Transverse colon (tissue), 4 donors: ENCODE results near the gene NUDT11. TPM values are rescaled to one million over a fixed set of nuclear protein-coding genes. Genes with fewer than 3 reads are reported as not detected.

Experiments used
- DNase-seq: peaks from one replicate; pipeline ENCODE4 v3.0.0-alpha.2; 2019
- H3K27ac ChIP-seq, 4 donors: fragments of 200-600 bp; sonication (generic); 2 replicates each; pipeline ENCODE4 v1.5.1; 2016 to 2018; ENCODE audit warnings: inconsistent platforms in 4 of 4
- H3K27me3 ChIP-seq: fragments of 200-600 bp; sonication (generic); 2 replicates; pipeline ENCODE4 v1.5.1; 2017; ENCODE audit warnings: inconsistent platforms
- H3K36me3 ChIP-seq, 4 donors: fragments of 200-600 bp; sonication (generic); 2 replicates each; pipeline ENCODE4 v1.5.1; 2017 to 2019; ENCODE audit warnings: inconsistent platforms in 4 of 4
- H3K4me1 ChIP-seq, 4 donors: fragments of 200-600 bp; sonication (generic); 2 replicates each; pipeline ENCODE4 v1.5.1; 2017 to 2020; ENCODE audit warnings: inconsistent platforms in 4 of 4
- H3K4me3 ChIP-seq, 4 donors: fragments of 200-600 bp; sonication (generic); 1 replicate in 1 of 4; 2 replicates in 3 of 4; pipeline versions ENCODE4 v1.5.1 to v1.6.1; 2017 to 2019; ENCODE audit warnings: inconsistent platforms in 4 of 4
- H3K9me3 ChIP-seq, 2 donors: fragments of 200-600 bp; sonication (generic); 2 replicates each; pipeline ENCODE4 v1.5.1; 2017 to 2019; ENCODE audit warnings: inconsistent platforms in 2 of 2
- EP300 ChIP-seq: sonication (generic); formaldehyde crosslinking; IDR thresholded peaks from one replicate; pipeline ENCODE4 v1.6.1; 2017; ENCODE audit warnings: antibody characterized with exemption, low read depth
- POLR2A ChIP-seq: fragments of 450-650 bp; IDR thresholded peaks from one replicate; pipeline ENCODE4 v1.6.1; 2016; ENCODE audit warnings: antibody characterized with exemption, mild to moderate bottlenecking, moderate library complexity
- POLR2AphosphoS5 ChIP-seq, 3 donors: sonication (generic); formaldehyde crosslinking; IDR thresholded peaks; one replicate each; pipeline ENCODE4 v1.6.1; 2016; ENCODE audit warnings: antibody characterized with exemption in 3 of 3
- WGBS, 2 donors: methylation state at CpG; one replicate each; pipeline ENCODE4 v1.1.5; 2018; ENCODE audit warnings: low coverage in 1 of 2; 5-methylcytosine and 5-hydroxymethylcytosine counted together
- in situ Hi-C, 4 donors: fragments of 200-750 bp; cut with MboI; loops; one replicate each; pipeline versions ENCODE4 v1.15.0 to v1.15.1; 2017; ENCODE audit warnings: low sequenced_read_pairs in 3 of 4, low pct_ligation_motif_present in 1 of 4, low pct_unique_long_range_greater_than_20kb in 1 of 4
- intact Hi-C: fragments of 100-400 bp; cut with DNase I; formaldehyde crosslinking; loops from one replicate; pipeline ENCODE4 v1.15.1; 2023; ENCODE audit warnings: low total_unique reads
- total RNA-seq, 4 donors: library from RNA; depleted of rRNA; stranded (reverse); fragments of >200 nt; gene quantifications; one replicate each; pipeline ENCODE4 v1.1.0, GENCODE V29; 2016
- TF ChIP-seq, protein P1 (sequence below), 5 experiments: fragments of 200-600 bp in 3 of 5; fragments of 450-650 bp in 2 of 5; sonication (generic) in 3 of 5; IDR thresholded peaks; 1 replicate in 2 of 5; 2 replicates in 3 of 5; pipeline ENCODE4 v1.5.1; 2016 to 2017; ENCODE audit warnings: antibody characterized with exemption in 5 of 5, inconsistent platforms in 3 of 5, mild to moderate bottlenecking in 2 of 5, moderate library complexity in 1 of 5

Gene NUDT11
- total RNA-seq, 4 donors from 2014 or later, result 0.68 to 1.4 (median 0.80) TPM; not detected in 1

DNA sequence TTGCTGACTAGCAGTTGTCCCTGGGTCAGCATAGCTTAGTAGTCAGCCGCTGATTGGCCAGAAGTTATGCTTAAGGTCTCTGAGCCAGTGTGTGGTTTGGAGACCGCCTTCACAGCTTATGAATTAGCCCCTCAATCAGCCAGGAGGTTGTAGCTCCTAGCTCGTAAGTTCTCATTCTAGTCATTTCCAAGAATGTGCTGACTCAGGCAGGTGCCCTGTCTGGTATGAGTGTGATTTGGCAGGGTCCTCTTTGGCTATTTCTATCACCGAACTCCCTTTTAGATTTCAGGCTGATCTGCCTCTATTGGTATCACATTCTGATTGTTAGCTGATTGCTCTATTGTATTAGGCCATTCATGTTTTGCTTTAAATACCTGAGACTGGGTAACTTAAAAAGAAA is 33.1 kb downstream of the NUDT11 start:
- intact Hi-C loops, result no loop called here

DNA sequence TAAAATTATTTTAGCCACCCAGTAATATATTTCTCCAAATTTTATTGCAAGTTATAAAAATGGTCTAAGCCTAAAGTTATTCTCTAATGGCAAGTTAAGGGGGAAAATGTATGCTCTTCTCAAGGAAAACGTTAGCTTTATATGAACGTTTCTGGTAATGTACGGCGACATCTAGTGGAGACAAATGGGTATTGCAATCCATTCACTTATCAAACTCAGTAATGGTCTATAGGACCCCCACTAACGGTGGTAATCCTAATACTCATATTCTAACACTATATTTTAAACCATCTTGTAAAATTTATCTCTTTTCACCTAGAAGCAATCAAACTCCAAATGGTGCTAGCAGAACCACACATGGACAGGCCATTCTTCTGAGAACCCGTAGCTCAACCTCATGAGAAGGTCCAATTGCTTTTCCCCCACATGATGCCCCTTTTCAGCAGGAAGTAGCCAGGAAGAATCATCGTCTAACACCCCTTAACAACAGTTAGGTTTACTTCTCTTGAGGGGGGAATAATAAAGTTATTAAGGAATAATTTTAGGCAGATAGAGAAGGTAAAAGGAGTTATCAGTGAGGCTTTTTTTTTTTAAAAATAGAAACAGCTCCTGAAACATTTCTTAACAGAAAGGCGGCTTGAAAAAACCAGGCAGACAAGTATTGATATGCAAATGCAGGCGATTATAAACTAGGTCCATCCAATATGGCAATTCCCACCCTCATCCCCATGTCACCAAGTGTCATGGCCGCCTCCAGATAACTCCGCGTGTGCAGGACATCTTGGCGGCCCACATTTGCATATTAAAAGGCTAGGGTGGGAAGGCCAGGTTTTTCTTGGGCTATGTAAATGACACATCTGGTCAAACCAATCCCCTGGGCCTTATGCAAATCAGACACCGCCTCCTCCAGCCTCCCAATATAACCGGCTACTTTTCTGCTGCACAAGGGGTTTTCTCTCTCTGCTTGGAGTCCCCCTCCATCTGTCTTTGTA is 35.0 kb downstream of the NUDT11 start:
- TF ChIP-seq POLR2A, result no peak
- TF ChIP-seq, protein P1, sequence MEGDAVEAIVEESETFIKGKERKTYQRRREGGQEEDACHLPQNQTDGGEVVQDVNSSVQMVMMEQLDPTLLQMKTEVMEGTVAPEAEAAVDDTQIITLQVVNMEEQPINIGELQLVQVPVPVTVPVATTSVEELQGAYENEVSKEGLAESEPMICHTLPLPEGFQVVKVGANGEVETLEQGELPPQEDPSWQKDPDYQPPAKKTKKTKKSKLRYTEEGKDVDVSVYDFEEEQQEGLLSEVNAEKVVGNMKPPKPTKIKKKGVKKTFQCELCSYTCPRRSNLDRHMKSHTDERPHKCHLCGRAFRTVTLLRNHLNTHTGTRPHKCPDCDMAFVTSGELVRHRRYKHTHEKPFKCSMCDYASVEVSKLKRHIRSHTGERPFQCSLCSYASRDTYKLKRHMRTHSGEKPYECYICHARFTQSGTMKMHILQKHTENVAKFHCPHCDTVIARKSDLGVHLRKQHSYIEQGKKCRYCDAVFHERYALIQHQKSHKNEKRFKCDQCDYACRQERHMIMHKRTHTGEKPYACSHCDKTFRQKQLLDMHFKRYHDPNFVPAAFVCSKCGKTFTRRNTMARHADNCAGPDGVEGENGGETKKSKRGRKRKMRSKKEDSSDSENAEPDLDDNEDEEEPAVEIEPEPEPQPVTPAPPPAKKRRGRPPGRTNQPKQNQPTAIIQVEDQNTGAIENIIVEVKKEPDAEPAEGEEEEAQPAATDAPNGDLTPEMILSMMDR (IDR thresholded peaks at IDR 0.05), result peak; percentile 44 to 92 (median 68)
- no peak overlapping the region for H3K4me3 ChIP-seq
- H3K27me3 ChIP-seq, result no peaks in the 10 kb centered on the region
- intact Hi-C loops (no loop called here), in situ Hi-C loops (loop anchor here in 1 of 4 donors (25.0 kb wide), 1 partner anchor 324 kb away; no protein-coding TSS in a partner anchor)
- H3K4me1 ChIP-seq, result no peaks in the 10 kb centered on the region
- no peak for DNase-seq
- H3K36me3 ChIP-seq, result no peaks in the 10 kb centered on the region
- H3K9me3 ChIP-seq, result no peaks in the 10 kb centered on the region
- WGBS, 2 donors, result 43% methylated on average over 15 of the region's 15 CpGs; no CpG with 5 or more reads in 1 of the 2 donors
- no peak overlapping the region for H3K27ac ChIP-seq

More for the DNA sequence above, 33.1 kb downstream of the NUDT11 start:
- DNase-seq, result no peak
- Histone ChIP-seq H3K9me3 (no peaks in the 10 kb centered on the region), H3K4me1 (no peaks in the 10 kb centered on the region), H3K4me3 (no peak overlapping the region), H3K27me3 (no peaks in the 10 kb centered on the region), H3K36me3 (no peaks in the 10 kb centered on the region), H3K27ac (no peak overlapping the region)
- TF ChIP-seq, protein P1 (IDR thresholded peaks at IDR 0.05), result no peak
- no peak for TF ChIP-seq POLR2A
- TF ChIP-seq EP300, result no peak
- TF ChIP-seq POLR2AphosphoS5 (IDR thresholded peaks at IDR 0.05), result no peak
- in situ Hi-C loops, result loop anchor here in 1 of 4 donors (25.0 kb wide), 1 partner anchor 326 kb away; no protein-coding TSS in a partner anchor
- 66% methylated on average over 4 of the region's 4 CpGs; no CpG with 5 or more reads in 1 of the 2 donors for WGBS, 2 donors

DNA sequence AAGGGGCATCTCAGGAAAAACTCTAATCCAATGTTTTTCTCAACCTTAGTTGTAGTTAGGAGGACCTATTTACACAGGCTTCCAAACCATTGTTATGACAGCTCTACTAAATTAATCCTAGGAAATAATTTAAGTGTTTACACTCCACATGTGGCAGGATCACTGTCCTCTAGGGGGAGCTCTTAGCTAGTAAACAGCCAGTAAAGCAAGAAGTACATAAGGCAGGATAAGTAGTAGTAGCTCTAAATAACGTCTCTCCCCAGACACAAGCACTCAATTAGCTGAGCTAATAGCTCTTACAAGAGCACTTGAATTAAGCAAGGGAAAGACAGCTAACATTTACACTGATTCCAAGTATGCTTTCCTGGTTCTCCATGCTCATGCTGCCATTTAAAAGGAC is 37.3 kb downstream of the NUDT11 start:
- Histone ChIP-seq H3K27ac (no peak overlapping the region), H3K27me3 (no peaks in the 10 kb centered on the region), H3K9me3 (no peaks in the 10 kb centered on the region), H3K36me3 (no peaks in the 10 kb centered on the region), H3K4me1 (no peaks in the 10 kb centered on the region), H3K4me3 (no peak overlapping the region)
- WGBS, 2 donors, result 21% methylated on average over 1 of the region's 1 CpG; no CpG with 5 or more reads in 1 of the 2 donors
- DNase-seq, result no peak
- intact Hi-C loops, result no loop called here
- in situ Hi-C loops, result loop anchor here in 1 of 4 donors (25.0 kb wide), 1 partner anchor 322 kb away; no protein-coding TSS in a partner anchor
- no peak for TF ChIP-seq EP300
- no peak for TF ChIP-seq POLR2AphosphoS5 (IDR thresholded peaks at IDR 0.05)
- no peak for TF ChIP-seq POLR2A
- TF ChIP-seq, protein P1 (IDR thresholded peaks at IDR 0.05), result peak in 3 of 5 experiments; percentile 25 to 29 (median 27)

DNA sequence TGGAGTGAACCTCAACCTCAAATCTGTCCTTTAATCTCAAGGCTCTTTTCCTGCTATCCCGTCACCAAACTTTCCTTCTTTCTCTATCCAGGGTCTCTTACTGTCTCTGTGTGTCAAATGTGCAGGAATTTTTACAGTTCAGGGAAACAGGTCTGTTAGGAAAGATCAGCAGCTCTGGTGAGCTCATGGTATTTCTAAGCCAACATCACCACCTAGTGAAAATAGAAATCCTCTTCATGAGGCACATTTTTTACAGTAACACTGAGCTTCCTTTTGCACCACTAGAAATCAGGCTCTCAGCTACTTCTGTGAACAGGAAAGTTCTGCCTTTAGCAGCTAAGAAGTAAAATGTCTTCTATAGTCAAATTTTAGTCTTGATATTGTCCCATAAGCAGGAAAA is 39.6 kb downstream of the NUDT11 start:
- no peaks in the 10 kb centered on the region for H3K4me1 ChIP-seq
- in situ Hi-C loops (loop anchor here in 1 of 4 donors (25.0 kb wide), 1 partner anchor 320 kb away; no protein-coding TSS in a partner anchor), intact Hi-C loops (no loop called here)
- no peaks in the 10 kb centered on the region for H3K9me3 ChIP-seq
- WGBS, 2 donors, result 0% methylated on average over 1 of the region's 1 CpG
- no peaks in the 10 kb centered on the region for H3K27me3 ChIP-seq
- DNase-seq, result no peak
- no peak overlapping the region for H3K4me3 ChIP-seq
- TF ChIP-seq POLR2A, result no peak
- TF ChIP-seq, protein P1 (IDR thresholded peaks at IDR 0.05), result no peak
- TF ChIP-seq EP300, result no peak
- TF ChIP-seq POLR2AphosphoS5 (IDR thresholded peaks at IDR 0.05), result no peak
- H3K27ac ChIP-seq, result no peak overlapping the region
- H3K36me3 ChIP-seq, result no peaks in the 10 kb centered on the region
